CD4-positive, alpha-beta T cell treated with Interferon gamma for 1 hour (primary cell): ENCODE measurements around the gene AKAIN1.

ENCODE experiments used
- DNase-seq: peaks from one replicate; pipeline ENCODE4 v3.0.0-alpha.2; 2020

AKAIN1 gene, protein sequence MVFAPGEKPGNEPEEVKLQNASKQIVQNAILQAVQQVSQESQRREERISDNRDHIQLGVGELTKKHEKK

DNA sequence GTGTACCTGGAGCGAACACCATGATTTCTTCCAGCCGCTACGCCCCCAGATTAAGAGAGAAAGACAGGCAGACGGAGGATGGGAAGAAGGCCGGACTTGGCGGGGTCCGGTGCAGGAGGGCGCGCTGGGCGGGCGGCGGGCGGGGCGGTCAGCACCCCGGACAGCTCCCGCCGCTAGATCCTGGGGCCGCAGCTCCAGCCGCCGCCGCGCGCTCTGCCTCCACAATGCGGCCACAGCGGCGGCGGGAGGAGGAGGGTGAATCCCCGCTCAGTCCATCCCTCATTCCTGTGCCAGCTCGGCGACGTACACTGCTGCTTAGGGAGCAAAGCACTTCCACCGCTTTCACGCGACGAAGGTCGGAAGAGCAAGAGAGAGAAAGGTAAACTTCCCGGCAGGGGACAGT is at the start of gene AKAIN1:
AKAIN1 (minus strand) TSS at position 226 of the 403 bp plus-strand sequence; CDS start at position 22, 204 bp downstream.
- no peak for DNase-seq

DNA sequence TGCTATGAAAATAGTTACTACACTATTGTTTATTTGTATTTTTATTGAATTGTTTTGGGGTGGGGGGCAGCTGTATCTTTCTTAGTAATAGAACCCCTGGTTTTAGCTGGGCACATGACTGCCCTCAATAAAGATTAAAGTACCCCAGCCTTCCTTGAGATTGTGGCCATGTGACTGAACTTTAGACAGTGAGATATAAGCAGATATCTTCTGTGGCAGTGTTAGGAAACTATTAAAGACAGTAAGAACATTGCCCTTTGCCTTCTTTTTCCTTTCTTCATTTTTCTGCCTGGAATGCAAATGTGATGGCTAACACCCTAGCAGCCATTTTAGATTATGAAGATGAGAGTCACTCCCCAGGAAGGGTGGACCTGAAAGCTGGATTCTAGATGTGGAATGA is 47.9 kb upstream of the AKAIN1 start:
- DNase-seq: no peak

DNA sequence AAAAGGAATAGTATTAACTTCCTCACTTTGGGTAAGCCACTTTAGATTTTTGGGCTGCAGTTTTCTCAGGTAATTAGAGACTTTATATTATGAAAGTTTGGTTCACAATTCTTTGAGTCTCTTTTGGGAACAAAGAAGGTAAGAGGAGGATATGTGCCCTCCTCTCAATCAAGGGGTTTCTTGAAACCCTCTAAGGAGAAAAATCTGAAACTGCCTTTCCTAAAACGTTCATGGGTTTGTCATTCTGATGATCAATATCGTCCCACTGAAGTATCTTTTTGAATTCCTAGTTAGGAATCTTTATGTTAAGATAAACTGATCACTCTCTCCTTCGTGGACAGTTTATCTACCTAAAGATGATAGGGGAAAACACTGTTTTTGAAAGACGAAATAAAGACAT is 42.4 kb upstream of the AKAIN1 start:
- no peak for DNase-seq

DNA sequence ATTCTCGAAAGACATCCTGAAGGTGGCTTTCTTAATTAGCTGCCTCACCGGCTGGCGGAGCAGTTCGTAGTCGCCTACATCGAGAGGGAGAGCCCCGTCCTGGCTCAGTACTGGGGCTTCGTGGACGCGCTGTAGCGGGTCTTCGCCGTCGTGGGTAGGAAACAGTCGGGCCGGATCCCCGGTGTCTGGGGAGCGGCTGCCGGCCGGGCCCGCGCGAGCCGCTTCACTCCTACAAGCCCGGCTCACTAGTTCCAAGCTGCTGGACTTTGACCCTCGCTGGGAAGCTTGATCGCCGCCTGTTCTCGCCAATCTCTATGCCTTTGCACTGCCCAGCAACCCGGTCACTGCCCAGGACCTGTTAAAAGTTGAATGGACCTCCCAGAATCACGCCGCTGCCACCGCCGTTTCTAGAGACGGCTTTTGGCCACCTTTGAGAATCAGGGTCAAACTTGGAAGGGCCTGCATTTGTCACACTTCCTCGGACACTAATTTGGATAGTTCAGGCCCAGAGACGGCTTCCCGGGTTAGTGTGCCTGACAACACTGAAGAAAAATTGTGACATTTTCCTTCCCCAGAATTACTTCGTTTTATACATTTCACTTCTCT is 41.4 kb upstream of the AKAIN1 start:
- DNase-seq: peak; percentile 47

DNA sequence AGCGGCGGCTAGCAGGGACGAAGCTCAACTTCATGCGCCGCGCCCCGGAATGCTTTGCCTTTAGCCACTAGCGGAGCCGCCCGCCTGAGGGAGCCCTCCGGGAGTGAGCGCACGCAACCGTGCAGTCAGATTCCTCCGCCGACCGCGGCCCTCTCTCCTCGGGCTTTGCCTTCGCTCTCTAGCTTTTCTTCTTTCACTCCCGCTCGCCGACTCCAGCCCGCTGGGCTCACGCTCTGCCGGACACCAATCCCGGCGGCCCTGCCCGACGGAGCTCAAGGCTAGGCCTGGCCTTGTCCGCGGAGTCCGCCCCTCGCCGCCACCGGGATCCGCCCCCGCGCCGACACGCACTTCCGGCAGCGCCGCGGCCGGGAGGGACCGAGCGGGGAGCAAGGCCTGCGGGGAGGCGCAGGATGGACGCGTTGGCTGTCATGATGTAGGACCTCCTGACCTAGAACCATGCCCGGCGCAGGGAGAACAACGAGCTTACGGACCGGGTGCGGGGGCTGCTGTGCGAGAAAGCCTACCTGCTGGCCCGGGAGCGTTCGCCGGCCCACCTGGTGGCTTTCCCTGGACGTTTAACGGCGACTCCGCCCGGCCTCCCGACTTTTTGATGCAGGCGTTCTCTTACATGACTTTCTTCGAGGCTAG is 40.8 kb upstream of the AKAIN1 start:
- peak; percentile 83 for DNase-seq

DNA sequence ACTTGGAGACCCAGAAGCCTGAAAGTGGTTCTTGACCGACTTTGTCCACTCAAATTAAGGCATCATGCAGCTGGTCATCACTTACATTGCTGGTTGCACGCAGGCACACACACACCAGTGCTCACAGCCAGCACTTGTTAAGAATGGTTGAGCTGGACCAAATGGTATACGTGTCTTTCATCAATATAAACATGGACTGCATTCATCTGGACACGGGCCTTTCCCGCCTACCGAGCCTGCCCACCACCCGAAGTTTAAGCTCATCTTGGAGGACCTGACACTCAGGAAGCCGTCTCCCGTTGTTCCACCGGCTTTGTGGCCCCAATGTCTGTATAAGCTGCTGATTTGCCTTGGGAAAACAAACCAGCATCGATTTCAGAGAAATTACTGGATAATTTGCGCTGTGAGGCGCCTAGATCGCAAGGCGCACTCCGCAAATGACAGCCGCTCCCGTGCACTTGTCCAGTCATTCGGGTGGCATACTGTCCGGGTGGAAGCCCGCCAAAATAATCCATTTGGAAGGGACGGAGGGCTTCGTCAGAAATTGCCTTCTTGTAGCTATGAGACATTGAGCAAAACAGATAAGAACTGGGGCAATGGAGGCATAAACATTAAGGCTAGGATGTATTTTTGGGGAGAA is 40.1 kb upstream of the AKAIN1 start:
- DNase-seq: no peak

DNA sequence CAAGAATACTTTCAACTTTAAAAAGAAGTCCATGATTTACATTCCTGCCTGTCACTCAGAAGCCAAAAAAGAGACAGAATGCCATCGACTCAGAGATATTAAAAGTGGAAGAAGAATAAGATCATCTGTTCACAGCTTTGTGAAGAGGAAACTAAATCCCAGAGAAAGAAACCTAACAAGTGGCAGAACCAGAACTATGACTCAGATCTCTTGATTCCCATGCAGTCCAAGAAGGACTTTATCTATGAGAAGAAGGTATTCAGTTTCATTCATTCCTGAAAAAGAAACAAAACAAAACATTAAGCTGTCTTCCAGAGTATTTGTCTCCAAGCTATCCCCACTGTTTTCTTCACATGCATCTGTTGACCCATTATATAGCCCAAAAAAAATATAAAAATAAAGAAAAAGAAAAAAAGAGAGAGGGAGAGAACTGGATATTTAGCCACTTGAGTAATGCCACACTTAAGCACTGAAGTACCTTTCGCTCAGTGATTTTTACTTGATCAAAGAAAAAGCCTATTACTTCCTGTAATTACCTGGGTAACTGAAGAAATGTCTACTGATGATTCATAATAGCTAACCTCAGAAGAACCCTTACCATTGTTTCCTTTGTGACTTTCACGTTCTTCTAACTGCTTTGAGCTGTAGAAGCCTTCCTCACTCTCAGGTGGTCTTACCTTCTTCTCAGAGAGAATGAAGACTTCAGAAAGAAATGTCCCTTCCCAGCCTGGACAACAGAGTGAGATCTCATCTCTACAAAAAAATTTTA is 17.7 kb upstream of the AKAIN1 start:
- no peak for DNase-seq

DNA sequence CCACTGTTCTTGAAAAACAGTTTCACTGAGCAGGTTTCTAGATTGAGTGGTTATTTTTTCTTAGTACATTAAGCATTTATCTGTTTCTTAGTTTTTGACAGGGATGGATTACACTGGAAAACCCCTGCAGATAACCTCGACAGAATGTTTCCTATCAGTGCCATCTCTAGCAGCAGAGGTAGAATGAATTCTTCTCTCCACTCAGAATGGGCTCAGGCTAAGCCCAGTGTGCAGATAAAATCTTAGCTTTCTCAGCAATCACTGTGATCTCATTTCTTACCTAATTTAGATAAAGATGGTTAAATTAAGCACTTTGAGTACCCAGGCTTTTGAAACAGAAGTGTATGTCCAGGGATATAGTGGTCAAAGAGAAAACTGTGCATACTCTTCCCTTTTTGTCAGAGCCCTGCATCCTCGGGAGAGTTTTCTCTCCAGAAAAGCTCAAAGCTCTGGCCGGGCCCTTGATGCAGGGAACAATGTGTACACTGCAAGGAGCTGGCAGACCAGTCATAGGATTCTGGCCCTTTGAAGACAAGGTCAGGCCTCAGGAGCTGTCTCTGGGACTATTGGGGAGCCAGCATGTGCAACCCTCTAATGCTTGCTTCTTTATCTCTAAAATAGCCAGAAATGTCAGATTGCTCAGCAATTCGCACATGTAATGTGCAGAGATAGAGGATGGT is 10.6 kb upstream of the AKAIN1 start:
- no peak for DNase-seq

DNA sequence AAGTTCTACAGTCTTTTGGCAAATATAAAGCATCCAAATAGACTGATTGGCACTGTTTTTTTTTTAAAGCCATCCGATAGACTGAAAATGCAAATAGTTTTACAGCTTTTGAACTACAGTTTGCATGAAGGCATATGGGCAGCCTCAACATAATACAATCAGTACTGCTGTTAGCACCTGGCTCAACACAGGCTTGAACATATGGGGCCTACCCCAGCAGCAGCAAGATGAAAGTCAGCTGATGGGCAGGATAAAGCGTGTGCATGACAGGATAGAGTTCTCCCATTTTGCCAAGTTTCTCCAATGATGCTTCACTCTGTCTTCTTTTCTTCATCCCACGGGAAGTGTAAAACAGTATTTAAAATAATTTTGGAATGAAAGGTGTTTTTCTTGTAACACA is 1.3 kb upstream of the AKAIN1 start:
- no peak for DNase-seq

DNA sequence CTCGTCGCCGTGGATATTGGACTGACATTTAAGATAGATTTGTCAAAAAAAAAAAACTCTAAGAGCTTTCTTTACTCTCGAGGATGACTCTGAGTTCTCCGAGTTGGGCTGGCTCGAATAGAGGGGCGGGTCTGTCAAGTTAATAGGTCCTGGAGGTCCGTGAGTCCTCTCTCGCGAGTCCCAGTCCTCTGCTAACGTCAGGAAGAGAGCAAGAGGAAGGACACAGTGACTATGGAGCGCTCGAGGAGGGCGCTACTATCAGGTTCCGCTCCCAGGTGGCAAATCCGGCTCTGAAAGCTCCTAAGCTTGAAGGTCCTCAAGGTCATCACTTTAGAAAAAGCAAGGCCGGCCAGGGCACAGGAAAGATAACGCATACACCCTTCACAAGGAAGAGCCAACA is 404 bp upstream of the AKAIN1 start:
- DNase-seq: no peak

DNA sequence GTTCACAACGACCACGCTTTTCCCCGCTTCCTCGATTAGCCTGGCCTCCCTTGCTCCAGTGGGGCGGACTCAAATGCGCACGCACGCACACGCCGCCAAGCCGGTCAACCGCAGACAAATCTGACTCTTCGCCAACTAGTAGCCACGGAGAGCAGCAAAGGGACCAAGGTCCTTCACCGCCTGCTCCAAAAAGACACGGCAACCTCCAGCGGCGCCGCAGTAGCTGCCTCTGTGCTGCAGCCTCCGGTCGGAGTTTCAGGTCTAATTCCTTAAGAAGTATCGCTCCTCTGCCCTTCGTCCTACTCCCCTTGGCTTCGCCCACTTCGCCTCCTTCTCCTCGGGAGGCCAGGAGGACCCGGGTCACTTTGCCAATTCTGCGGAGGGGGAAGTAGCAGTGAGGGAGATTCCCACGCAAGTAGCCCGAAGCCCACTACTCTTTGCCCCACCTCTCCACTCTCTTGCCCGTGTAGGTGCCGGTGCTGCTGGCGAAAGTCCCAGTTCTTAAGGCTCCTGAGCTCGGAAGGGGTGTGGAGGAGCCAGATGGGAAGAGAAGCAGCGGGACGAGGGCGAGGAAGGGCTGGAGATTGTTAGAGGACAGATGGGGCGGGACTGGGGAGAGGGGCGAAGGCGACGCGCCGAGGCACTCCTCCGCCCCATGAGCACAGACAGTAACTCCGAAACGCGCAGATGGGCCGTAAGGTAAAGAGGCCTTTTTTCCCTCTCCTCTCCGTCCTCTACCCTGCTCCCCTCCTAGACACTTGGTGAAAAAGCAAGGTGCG is 615 bp downstream of the AKAIN1 start:
- DNase-seq: no peak

DNA sequence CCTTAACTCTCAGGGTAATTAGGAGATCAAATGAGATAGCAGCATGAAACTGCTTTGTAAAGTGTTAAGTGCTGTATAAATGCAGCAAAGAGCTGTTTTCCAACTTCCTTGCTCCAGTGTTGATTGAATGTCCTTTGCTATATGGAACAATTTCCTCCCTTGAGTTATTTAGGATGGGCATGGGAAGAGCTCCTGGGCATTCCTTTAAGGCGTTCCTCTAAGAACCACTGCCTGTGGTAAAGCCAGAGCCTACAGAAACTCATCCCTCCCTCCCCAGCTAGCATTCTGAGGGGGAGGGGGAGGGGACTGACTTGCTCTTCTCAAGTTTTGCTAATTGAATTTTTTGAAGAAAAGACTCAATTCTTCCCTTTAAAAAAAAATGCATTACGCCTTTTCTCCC is 1.4 kb downstream of the AKAIN1 start:
- no peak for DNase-seq

DNA sequence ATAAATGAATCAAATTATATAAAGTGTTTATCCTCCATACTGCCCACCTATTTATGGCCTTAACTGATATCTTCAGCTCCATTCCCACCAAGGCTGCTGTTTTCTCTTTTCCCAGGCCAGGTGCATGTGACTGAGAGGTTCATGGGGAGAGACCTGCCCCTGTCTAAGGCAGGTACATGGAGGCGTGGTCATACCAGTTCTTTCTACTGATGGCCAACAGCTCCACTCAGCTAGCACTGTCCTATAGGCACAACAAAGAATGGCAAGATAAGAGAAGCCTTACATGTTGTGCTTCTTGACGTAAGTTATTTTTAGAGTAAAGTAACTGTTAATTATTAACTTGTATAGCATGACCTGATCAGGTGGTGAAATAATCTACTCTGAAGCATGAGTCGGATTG is 16.8 kb downstream of the AKAIN1 start:
- no peak for DNase-seq

DNA sequence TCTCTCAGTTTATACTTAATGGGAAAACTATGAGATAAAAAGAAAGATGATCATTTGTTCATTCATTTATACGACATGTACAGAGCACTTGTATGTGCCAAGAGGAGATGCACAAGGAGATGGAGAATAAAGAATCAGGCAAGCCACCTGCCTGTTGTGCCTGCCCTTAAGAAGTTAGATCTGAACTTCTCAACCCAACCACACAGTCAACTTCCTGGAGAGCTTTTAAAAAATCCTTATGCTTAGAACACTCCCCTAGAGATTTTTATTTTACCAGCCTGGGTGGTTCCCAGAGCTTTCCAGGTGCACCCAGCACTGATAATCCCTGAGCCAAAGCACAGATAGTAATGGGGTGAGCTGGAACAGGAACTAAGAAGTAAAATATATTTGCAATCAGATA is 18.5 kb downstream of the AKAIN1 start:
- no peak for DNase-seq

DNA sequence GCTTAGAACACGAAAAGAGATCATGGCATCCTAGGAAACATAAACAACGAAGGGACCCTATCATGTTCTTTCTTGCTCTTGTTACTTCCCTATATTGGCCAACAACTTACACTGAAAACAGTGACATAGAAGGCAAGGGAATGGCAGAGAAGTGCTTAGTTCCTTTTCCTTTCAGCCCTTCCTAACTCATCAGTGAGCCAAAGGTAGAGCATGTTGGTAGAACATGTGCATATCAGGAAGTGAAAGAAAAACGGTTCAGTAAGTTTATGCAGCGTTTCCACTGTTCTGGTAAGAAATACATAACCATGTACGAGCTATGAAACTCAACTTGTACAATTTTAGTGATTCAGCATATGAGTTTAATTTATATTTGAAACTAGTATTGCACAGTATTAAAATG is 21.7 kb downstream of the AKAIN1 start:
- DNase-seq: no peak

DNA sequence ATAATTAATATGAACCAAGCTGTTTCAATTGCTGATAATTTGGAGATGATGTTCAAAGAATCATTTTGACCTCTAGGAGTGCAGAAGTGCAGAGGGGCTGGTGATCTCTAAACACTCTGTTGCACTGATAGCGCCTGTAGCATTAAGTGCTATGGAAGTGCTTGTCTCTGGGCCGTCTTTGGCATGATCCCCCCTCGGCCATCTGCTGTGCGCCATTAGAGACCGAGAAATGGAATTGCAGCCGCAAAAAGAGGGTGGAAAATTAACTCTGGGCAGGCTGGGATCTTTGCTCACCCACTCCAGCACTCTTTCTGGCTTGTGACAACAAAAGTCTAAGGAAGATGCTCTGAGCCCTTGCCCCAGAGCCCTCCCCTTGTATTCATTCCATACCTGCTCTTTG is 23.4 kb downstream of the AKAIN1 start:
- no peak for DNase-seq

DNA sequence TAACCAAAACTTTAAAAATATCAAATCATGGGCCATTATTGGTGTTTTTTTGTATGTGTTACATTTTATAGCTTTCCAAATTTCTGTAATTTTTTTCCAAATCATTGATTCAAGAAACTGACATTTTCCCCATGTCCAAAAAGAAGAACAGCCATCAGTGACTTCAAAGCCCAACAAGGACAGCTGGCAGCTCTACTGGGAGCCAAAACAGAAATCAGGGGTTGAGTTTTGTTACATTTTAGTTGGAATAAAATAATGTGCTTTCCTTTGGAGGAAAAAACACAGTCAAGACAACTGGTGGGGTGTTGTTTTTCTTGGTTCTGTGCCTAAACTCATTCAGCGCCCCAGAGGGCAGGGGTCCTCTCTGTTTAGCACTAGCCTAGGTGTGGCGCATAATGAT is 23.8 kb downstream of the AKAIN1 start:
- no peak for DNase-seq

DNA sequence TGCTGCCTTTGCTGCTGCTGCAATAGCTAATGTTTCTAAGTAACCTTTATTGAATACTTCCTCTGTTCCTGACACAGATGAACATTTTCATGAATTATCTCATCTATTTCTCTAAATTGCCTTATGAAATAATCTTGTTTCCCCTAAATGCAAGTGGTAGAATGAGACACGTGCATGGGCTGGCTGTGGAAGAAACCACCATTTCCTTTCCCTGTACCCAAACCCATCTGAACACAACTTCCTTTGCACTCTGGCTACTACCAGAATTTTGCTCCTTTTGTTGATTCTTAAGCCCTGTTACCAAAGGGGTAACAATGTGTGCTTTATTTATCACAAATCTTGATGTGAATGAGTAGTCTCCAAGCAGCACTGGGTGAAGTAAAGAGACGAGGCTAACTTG is 29.2 kb downstream of the AKAIN1 start:
- no peak for DNase-seq

DNA sequence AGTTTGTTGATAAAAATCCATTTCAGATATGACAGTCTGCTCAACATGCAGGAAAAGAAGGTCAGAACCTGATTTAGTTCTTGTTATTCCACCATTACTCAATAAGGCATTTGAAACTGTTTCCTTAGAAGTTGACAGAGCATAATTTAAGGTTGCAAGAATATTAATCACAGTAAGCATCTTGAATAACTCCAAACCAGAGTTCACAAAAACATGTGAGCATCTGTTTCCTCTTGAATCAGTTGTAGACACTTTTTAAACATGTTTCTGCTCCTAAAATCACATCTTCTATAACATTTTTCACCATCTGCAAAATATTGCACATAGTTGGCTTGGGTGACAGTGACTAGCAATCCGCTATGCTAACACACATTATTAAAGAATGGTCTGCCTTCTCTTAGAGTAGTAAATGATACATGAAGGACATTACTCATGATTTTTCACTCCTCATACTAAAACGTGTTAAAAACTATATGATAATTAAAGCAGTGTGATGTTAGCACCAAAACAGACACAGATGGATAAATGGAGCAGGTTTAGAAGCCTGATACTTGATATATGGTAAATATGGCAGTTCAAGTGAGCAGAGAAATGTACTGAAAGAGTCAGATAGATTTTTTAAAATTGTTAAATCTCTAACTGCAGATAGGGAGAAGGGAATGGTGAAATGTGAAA is 30.3 kb downstream of the AKAIN1 start:
- no peak for DNase-seq

DNA sequence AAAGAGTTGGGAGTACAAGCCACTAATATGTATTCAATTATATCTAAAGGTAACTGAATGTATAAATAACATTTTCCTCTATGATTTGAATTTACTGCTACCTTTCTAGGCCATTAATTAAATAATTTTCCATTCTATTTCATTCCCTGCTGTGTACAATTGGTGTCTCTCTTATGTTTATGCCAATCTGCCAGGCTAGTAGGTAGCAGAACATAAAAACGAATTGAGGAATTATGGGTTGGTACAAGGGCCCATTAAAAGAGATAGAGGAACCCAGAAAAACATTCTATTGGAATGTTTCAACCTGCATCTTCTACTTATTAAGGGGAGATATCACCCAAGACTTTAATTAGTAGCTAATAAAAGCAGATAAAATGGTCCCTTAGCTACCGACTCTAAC is 32.2 kb downstream of the AKAIN1 start:
- no peak for DNase-seq

DNA sequence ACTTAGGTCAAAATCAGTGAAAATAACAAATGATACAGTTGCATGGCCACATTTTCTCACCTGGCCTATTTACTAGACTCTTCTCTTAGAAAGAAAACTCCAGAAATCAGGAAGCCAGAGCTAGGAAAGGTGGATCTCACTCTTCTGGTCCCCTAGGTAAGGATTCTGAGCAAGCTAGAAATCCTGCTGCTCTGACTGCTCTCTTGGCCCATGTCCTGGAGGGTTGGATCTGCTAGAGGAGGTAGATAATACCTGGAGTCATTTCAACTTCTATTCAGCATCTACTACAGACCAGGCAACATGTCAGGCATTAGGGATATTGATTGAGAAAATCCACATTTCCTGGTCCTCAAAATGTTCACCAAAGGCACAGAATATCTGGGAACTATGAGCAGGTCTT is 34.9 kb downstream of the AKAIN1 start:
- no peak for DNase-seq

DNA sequence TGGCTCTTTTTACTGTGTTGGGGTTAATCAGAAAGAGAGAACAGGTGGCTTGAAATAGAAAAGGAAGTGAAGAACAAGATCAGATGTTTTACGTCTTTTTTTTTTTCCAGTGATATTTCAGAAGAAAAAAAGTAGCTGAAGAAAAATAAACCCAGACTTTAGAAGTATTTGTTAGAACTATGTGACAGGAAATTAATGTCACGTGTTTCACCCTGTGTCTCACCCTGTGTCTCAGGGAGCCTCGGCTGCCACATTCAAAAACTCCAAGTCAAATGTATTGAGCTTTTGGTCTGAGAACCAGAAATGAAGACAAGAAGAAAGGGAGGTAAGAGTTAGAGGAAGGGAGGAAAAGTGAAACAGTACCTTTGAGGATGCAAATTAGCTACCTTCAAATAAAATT is 38.0 kb downstream of the AKAIN1 start:
- DNase-seq: peak; percentile 5
